Cerebellar nuclear complex (tissue), 1 donor: Measurements from ENCODE around the gene CD96.

Source experiments
- DNase-seq, 2 experiments: peaks; one replicate each; lab custom pipeline; 2025; lab: John Stamatoyannopoulos, UW

The CD96 gene

DNA sequence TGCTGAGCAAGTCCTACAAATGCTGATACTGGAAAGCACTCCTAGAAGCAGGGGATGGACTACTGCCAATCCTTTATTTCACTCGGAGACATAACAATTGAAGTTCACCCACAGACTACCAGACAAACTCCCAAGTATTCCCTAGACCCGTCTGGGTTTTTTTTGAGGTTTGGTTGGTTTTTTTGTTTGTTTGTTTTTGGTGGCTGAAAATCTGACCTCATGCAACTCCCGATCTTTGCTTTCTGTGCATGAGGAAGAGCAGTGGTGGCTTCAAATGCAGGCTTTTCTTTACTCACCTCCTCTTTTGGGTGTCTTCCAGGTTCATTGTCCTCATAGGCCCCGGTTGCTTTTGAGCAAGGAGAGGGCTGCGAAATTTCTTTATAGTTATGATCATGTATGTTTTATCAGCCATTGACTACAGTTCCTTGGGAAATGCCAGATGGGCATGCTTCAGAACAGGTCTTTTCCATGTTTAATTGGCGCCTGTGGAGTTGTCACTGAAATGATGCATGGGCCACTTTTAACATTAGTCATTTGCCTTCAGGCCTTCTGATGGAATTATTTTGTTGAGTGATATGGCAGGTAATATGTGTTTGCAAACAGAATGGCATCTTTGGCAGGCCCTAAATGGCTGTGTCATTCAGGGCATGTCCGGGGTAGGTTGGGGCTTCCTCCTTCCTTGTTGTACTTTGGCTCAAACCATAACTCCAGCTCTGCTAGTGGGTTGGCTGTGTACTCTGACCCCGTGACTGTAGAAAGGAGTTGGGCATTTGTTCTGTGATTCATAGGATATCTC lies 134.4 kb downstream of the CD96 start:
- DNase-seq, result no peak

DNA sequence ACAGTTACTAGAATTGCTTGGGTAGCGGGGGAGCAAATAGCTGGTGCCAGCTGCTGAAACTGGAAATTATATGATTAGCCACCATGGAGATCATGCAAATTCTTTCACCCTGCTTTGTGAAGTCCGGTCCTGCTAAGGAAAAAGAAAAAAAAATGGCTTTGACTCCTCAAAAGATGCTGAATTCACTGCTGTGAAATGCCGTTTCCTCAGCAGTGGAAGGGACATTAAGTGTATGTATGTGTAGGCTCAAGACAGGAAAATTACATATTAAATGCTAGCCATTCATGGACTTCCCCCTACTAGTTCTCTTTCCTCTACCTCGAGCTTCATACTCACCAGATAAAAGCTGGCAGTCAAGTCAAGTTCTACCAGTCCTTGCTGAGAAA lies 135.0 kb downstream of the CD96 start:
- no peak for DNase-seq

DNA sequence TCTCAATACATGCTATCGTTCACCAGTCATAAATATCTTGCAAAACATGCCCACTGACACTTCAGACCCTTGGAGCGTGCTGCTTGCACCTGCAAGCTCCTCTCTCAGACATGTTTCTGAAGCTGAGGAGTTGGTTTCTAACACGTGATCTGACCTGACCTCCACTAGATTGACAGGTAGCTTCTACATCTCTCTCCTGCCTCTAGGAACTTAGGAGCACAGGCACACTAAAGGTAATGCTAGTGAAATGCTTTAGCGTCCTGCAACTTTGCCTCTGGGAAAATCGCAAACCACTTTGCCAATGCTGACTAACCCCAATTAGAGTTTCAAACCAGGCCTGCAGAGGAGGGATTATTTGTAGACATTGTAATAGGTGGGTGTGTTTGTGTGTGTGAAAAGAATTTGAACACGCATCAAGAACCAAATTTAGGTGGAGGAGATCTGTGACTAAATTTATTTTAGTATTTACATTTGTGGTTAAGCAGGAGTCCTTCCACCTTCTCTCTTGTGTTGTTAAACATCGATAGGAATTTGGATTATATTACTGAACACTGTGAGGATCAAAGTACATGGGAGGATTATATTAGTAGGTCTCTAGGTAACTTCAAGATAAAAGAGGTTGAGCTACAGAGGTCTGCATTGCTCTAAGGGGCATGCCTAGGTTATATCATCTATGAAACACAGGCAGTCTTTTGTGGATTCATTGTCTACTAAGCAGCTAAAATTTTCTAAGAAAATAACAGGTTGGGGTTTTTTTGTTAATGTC lies 139.8 kb downstream of the CD96 start:
- DNase-seq, result no peak

DNA sequence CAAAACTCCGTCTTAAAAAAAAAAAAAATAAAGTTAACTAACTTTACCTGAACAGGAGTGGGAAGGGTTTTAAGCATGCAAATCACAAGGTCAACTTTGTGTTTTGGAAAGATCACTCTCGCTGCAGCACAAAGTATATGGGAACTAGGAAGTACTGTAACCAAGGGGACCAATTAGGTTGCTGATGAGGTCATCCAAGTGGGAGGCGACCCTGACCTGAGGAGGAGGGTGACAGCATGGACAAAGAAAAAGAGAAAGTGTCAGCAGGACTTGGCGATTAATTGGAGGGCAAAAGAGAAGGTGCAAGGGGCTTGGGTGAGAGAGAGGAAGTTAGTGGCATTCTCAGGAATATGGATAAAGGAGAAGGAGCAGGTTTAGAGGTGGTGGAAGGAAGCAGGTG lies 142.6 kb downstream of the CD96 start:
- DNase-seq, result no peak

DNA sequence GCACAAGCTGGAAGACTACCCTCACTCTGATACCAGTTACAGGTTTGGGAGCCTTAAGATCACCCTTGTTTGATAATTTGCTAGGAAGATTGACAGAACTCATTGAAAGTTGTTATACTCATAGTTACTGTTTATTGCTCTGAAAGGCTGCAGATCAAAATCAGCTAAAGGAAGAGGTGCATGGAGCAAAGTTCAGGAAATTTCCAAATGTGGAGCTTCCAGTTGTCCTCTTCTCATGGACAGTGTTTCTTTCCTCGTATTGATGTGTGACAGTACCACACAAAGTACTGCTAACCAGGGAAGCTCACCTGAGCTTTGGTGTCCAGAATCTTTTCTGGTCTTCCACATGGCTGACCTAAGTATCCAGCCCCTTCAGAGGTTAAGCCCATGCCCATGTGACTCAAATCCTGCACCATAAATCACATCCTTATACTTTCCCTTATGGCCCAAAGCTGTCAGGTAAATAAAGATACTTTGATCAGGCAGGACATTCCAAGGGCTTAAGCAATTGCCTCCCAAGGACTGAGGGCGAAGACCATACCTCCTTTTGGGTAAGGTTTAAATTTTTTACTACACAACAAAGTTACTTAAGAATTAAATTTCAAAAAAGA lies 146.3 kb downstream of the CD96 start:
- DNase-seq, result no peak

DNA sequence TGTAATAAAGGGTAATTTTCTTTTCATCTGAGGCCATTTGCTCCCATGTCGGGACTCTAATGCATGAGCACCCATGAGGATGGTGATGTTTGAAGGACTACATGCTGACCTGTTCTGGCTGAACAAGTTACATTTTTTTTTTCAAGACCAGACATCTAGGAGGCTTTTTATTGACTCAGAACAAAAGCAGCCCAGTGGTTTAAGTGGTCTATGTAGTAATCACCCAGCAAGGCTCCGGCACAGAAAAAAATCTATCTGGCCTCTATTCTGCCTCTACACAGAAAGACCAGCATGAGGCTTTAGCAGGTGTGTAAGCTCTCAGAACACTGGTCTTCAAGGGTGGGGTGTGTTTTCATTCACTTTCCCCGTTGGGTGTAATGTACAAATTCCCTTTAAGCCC lies 148.2 kb downstream of the CD96 start:
- no peak for DNase-seq

DNA sequence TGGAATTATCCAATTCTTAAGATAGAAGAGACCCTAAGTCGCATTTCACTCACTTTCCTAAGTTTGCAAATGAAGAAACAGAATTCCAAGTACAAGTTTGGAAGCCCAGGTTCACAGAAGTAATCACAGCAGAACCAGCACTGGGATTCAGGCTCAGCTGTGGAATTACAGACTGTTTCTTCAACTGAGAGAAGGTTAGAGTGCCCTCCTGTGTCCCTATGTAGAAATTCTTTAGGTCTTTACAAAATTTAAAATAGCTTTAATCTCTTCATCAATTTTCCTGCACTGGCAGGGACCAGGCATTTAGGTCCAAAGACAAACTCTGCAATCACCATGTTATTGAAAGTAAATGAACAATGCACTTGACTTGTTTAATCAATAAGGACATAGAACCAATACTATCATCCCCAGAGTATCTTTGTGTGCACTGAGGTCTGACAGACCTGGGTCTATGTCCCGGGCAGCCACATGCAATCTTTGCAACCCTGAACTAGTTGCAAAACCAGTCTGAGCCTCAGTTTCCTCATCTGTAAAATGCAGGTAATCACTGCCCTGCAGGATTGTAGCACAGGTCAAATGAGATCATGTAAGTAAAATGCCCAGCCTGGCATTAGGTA lies 149.4 kb downstream of the CD96 start:
- no peak for DNase-seq

DNA sequence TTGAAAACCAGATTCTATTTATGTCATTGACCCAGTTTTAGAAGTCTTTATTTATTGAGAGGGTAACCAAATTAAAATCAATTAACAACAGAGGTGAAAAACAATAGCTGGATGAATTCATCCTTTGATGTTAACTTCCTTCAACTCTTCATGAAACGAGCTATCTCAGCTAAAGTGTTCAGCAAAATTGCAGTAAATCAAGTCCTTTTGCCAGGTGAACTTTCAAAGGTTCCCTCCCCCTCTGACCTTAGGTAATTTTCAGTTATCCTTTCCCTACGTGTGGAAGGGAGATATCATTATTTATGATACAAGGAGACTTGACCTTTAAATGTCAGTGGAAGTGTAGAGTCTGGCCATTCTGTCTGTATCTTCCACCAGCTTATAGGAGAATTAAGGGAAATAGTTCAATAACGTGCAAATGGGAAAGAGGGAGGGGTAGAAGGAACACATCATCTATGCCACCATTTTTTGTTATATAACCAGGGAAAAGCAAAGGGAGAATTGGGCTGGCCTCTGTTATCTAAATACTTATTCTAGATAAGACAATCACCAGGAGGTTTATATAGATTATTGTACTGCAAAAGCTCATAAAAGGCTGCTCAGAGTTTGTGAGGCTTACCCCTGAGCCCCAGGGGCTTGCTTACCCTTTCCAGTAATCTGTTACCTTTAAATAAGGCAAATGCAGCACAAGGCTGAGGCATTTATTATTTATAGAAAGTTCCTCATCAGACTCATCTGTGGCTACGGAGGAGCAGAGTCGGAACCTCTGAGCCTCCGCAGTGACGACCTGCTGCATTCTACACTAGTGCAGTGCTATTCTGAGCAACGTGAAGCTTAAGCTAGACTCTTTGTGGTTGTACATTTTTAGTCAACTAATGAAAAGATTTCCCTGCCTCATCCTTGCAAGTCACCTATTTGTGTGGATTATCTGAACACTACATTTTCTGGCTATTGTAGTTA lies 150.9 kb downstream of the CD96 start:
- DNase-seq, result no peak

DNA sequence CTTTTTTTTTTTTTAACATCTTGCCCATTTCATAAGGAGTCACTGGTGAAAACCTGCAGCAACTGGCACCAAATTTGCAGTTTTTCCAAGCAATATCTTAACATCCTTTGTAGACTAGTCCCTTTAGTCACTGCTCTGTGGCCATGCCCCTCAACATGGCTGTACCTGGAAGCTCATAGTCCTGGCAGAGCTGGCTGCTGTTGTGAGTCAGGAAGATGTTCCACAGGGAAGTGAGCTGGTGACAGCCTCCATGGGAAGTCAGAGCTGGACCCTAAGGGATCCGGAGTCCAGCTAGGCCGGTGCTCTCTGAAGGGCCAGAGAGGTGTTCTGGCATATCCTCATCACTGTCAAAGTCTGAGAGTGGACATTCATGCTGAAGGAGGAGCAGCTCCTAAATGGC lies 152.5 kb downstream of the CD96 start:
- no peak for DNase-seq

DNA sequence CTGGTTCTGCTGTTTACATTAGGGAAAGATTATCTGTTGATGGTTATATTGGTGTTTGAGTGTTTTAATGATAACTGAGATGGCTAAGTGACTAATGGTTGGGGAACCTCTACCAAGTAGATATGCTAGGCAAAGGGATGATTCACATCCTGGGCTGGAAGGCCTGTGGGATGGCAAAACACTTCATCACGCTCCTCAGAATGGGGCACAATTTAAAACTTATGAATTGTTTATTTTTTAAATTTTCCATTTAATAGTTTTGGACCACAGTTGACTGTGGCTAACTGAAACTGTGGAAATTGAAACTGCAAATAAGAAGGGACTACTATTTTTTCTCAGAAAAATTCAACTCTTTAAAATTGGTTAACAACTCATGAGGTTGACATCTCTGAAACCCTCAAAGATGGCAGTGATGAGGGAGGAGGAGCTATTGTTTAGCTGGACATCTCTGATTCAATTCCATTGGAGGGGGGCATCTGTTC lies 153.7 kb downstream of the CD96 start:
- no peak for DNase-seq

DNA sequence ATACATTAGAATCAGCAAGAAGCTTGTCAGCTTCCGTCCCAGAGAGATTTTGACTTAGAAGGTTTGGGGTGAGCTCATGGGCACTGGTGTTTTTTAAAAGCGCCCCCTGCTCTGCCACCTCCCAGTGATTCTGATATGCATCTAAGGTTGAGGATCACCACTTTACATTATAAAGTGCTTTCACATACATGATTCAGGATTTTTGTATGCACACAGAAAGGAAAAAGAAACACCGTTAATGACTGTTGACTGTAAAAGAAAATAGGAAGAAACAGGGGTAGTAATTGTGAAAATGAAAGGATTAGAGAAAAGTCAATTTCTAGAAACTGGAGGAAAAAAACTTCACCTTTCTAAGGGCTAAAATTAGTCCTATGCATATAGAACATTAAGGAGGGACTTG lies 158.1 kb downstream of the CD96 start:
- no peak for DNase-seq

DNA sequence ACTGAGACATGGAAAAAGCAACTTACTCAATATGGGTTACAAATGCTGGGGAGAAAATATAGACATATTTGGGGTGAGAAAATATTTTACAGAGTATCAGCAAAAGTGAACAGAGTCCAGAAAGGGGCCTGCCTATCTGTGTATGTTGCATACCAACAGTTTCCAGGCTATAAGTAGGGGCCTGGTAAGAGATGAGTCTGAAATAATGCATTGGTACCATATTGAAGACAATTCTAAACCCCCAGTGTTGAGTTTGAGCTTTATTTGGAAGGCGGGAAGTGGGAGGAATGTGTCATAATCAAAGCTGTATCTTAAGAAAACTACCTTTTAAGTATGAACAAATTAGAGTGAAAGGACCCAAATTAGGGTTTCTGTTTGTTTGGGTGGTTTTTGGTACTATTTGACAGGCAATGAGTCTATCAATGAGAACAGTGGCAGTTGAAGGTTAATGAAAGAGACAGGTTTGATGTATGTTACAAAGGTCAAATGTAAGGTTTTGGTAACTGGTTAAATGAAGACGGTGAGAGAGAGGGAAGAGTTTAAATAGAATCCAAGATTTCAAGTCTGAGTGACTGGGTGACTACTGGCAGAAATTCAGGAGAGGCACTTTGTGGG lies 159.4 kb downstream of the CD96 start:
- DNase-seq, result no peak
